Measurements from ENCODE around the gene RPL7L1. TPM values are rescaled to one million over a fixed set of nuclear protein-coding genes. Genes with fewer than 3 reads are reported as not detected.
A peak's percentile ranks its signal among the peaks of the same experiment; 100 is the strongest.
"Not testable (repeated sequence)": the region's sequence is repeated elsewhere in the genome, so short reads cannot be mapped to it uniquely, and the experiment has no call there.

Gene RPL7L1
- total RNA-seq, 1 donor: 157 TPM

DNA sequence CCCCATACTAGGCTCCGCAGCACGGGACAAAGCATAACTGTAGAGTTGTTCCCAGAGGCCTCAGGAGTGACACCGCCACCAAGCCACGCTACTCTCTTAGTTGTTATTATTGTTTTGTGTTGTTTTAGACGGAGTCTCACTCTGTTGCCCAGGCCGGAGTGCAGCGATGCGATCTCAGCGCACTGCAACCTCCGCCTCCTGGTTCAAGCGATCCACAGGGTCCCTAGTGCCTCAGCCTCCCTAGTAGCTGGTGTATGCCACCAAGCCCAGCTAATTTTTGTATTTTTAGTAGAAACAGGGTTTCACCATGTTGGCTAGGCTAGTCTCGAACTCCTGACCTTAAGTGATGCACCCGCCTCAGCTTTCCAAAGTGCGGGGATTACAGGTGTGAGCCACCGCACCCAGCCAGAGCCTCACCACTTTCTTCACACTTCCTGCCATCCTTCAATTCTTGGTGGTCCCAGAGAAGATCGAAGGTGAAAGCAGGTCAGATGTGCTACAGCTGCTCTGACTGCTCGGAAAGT, 11.8 kb downstream of the RPL7L1 start:
- peak overlapping the region; percentile 94 for H3K4me3 ChIP-seq (ENCODE audit: low read depth, low read length)
- TF ChIP-seq, protein P1, sequence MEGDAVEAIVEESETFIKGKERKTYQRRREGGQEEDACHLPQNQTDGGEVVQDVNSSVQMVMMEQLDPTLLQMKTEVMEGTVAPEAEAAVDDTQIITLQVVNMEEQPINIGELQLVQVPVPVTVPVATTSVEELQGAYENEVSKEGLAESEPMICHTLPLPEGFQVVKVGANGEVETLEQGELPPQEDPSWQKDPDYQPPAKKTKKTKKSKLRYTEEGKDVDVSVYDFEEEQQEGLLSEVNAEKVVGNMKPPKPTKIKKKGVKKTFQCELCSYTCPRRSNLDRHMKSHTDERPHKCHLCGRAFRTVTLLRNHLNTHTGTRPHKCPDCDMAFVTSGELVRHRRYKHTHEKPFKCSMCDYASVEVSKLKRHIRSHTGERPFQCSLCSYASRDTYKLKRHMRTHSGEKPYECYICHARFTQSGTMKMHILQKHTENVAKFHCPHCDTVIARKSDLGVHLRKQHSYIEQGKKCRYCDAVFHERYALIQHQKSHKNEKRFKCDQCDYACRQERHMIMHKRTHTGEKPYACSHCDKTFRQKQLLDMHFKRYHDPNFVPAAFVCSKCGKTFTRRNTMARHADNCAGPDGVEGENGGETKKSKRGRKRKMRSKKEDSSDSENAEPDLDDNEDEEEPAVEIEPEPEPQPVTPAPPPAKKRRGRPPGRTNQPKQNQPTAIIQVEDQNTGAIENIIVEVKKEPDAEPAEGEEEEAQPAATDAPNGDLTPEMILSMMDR (IDR thresholded peaks at IDR 0.05; ENCODE audit: insufficient read depth, low read depth, low read length): no peak
- no peak for DNase-seq (ENCODE audit: low read depth)

DNA sequence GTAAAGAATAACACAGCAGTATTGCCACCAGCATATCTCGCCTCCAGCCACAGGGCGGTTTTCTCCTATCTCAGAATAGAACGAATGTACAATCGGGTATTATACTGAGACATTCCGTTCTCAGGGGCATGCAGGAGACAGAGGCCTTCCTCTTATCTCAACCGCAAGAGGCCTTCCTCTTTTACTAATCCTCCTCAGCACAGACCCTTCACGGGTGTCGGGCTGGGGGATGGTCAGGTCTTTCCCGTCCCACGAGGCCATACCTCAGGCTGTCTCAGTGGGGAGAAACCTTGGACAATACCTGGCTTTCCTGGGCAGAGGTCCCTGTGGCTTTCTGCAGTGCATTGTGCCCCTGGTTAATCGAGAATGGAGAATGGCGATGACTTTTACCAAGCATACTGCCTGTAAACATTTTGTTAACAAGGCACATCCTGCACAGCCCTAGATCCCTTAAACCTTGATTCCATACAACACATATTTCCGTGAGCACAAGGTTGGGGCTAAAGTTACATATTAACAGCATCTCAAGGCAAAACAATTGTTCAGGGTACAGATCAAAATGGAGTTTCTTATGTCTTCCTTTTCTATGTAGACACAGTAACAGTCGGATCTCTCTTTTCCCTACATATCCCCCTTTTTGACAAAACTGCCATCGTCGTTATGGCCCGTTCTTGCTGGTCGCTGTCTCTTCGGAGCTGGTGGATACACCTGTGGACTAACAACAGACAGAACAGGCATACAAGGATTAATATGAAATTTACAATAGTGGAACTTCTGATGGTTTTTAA, 14.8 kb downstream of the RPL7L1 start:
- peak; percentile 38 for DNase-seq (ENCODE audit: low read depth)
- not testable (repeated sequence) for H3K4me3 ChIP-seq (ENCODE audit: low read depth, low read length)

DNA sequence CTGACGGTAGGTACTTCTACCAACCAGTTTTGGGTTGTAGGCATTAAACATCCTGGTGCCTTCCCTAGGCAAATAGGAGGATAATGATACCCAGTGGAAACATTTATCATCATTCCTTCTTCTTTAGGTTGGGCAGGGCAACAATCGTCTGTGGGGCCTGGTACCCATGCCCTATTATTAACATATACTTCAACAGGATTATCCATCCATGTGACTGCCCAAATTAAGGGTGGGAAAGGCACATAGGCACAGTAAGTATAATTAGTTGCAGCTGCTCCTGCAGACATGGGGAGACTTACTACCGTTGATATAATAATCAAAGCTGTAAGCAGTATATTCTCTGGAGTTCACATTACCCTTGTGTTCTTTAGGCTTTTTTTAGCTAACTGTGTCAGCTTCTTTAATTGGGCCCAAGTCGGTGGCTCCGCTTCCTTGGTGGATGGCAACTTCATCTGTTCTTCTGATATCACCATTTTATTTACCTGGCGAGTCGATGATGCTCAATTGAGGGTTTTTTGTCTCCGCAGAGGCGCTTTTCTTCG, 16.8 kb downstream of the RPL7L1 start:
- H3K4me3 ChIP-seq (ENCODE audit: low read depth, low read length): no peak overlapping the region
- TF ChIP-seq, protein P1 (IDR thresholded peaks at IDR 0.05; ENCODE audit: insufficient read depth, low read depth, low read length): no peak
- no peak for DNase-seq (ENCODE audit: low read depth)

DNA sequence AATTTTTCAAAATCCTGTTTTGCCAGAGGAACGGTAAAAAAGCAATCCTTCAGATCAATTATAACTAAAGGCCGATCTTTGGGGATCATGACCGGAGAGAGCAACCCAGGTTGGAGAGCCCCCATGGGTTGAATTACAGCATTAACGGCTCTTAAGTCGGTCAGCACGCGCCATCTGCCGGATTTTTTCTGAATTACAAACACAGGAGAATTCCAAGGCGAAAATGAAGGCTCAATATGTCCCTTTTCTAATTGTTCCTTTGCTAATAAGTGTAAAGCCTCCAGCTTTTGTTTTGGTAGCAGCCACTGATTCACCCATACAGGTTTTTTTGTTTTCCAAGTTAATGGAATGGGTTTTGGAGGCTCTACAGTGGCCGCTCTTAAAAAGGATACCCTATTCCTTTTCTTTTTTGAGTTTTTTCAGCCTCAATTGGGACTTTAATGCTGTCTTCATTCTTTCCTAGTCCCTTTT, 19.5 kb downstream of the RPL7L1 start:
- peak; percentile 75 for DNase-seq (ENCODE audit: low read depth)
- TF ChIP-seq, protein P1 (IDR thresholded peaks at IDR 0.05; ENCODE audit: insufficient read depth, low read depth, low read length): peak; percentile 62
- H3K4me3 ChIP-seq (ENCODE audit: low read depth, low read length): no peak overlapping the region

DNA sequence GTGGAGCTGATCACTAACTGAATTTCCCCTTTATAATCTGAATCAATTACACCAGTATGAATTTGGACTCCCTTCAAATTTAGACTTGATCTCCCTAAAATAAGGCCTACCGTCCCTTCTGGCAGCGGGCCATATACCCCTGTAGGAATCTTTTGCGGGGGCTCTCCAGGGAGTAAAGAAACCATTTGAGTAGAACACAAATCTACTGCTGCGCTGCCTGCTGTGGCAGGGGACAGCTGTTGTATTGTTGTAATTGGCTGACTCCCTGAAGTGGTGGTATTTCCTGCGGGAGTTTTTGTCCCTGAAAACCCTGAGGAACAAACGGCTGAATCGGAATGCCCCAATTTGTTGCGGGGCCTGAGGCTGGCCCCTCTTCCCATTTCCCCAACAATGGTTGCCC, 20.5 kb downstream of the RPL7L1 start:
- no peak overlapping the region for H3K4me3 ChIP-seq (ENCODE audit: low read depth, low read length)
- TF ChIP-seq, protein P1 (IDR thresholded peaks at IDR 0.05; ENCODE audit: insufficient read depth, low read depth, low read length): no peak
- no peak for DNase-seq (ENCODE audit: low read depth)

DNA sequence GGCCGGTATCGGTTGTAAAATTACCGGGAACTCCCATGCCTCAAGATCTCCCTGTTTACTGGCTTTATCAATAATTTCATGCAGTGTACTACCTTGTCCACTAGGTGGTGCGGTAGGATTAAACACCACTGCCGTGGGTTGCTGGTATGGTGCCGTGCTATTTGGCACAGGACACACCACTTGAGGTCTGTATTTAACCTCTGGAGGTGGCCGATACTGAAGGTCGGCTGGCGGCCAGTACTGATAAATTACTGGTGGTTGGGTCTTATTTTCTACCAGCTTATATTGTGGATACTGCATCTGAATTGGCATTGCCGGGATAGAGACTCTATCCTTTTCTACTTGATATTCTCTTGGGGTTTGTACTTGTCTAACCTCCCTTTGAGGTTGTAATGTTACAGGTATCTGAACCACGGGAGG, 22.1 kb downstream of the RPL7L1 start:
- H3K4me3 ChIP-seq (ENCODE audit: low read depth, low read length): no peak overlapping the region
- peak; percentile 84 for DNase-seq (ENCODE audit: low read depth)
- TF ChIP-seq, protein P1 (IDR thresholded peaks at IDR 0.05; ENCODE audit: insufficient read depth, low read depth, low read length): peak; percentile 83

DNA sequence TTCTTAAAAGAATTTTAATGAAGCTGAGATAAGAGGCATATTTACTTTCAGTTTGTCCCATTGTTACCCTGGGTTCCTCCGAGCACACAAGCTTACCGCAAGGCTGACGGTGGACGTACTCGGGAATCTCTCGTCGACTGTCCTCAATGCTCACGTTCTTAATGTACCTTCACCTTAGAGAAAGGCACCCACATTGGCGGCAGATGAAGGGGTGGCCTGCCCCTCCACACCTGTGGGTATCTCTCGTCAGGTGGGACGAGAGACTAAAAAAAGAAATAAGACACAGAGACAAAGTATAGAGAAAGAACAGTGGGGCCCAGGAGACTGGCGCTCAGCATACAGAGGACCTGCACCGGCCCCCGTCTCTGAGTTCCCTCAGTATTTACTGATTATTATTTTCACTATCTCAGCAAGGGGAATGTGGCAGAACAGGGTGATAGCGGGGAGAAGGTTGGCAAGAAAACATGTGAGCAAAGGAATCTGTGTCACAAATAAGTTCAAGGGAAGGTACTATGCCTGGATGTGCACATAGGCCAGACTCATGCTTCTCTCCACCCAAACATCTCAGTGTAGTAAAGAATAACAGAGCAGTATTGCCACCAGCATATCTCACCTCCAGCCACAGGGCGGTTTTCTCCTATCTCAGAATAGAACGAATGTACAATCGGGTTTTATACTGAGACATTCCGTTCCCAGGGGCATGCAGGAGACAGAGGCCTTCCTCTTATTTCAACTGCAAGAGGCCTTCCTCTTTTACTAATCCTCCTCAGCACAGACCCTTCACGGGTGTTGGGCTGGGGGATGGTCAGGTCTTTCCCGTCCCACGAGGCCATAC, 23.2 kb downstream of the RPL7L1 start:
- not testable (repeated sequence) for H3K4me3 ChIP-seq (ENCODE audit: low read depth, low read length); DNase-seq (ENCODE audit: low read depth)
